Spleen (tissue), 7 donors: Measurements from ENCODE around the gene ARL15.

Source experiments
- CTCF ChIP-seq, 11 experiments: fragments of 200-600 bp in 7 of 11; fragments of 450-650 bp in 4 of 11; sonication (generic) in 4 of 11; IDR thresholded peaks in 8 of 11; conservative IDR thresholded peaks in 3 of 11; 1 replicate in 7 of 11; 2 replicates in 4 of 11; pipeline versions ENCODE4 v1.4.0 to v1.8.0; 2016 to 2021; ENCODE audit warnings: antibody characterized with exemption in 11 of 11, inconsistent platforms in 4 of 11, mild to moderate bottlenecking in 1 of 11
- POLR2AphosphoS5 ChIP-seq, 3 donors: sonication (generic); formaldehyde crosslinking; IDR thresholded peaks; one replicate each; pipeline ENCODE4 v1.5.1; 2017; ENCODE audit warnings: antibody characterized with exemption in 3 of 3
- donor health status: DM: no; HTN: no; CAD: no; lungs with moderate emphysema.
- donor health status: DM: no; HTN: no; CAD: no.
- donor health status: DM: no; HTN: no; CAD: no.

GRCh38 chr5:54291498-54291897 lies 18.9 kb downstream of the ARL15 start:
- no peak for TF ChIP-seq CTCF (IDR thresholded peaks at IDR 0.05 in 8 of 11, conservative IDR thresholded peaks at IDR 0.05 in 3 of 11)
- no peak for TF ChIP-seq POLR2AphosphoS5 (IDR thresholded peaks at IDR 0.05)
